Suprapubic skin (tissue), 4 donors: ENCODE data around the gene FMNL2. TPM values are rescaled to one million over a fixed set of nuclear protein-coding genes. Genes with fewer than 3 reads are reported as not detected.

Source experiments
- DNase-seq, 2 donors: peaks; one replicate each; pipeline ENCODE4 v3.0.0-alpha.2; 2019; ENCODE audit warnings: low spot score in 2 of 2
- H3K27ac ChIP-seq: fragments of 200-600 bp; sonication (generic); one replicate; pipeline ENCODE4 v1.5.1; 2019
- H3K27me3 ChIP-seq: fragments of 200-600 bp; sonication (generic); one replicate; pipeline ENCODE4 v1.5.1; 2019
- H3K36me3 ChIP-seq: fragments of 200-600 bp; sonication (generic); one replicate; pipeline ENCODE4 v1.5.1; 2019
- H3K4me1 ChIP-seq: fragments of 200-600 bp; sonication (generic); one replicate; pipeline ENCODE4 v1.5.1; 2019
- H3K4me3 ChIP-seq: fragments of 200-600 bp; sonication (generic); one replicate; pipeline ENCODE4 v1.5.1; 2019; ENCODE audit warnings: mild to moderate bottlenecking
- H3K9me3 ChIP-seq: fragments of 200-600 bp; sonication (generic); one replicate; pipeline ENCODE4 v1.5.1; 2019
- EP300 ChIP-seq: sonication (generic); formaldehyde crosslinking; IDR thresholded peaks from one replicate; pipeline ENCODE4 v1.6.1; 2017; ENCODE audit warnings: antibody characterized with exemption
- POLR2A ChIP-seq, 2 donors: fragments of 450-650 bp; IDR thresholded peaks; one replicate each; pipeline ENCODE4 v1.6.1; 2017; ENCODE audit warnings: antibody characterized with exemption in 2 of 2, mild to moderate bottlenecking in 2 of 2, moderate library complexity in 2 of 2
- POLR2AphosphoS5 ChIP-seq, 3 donors: sonication (generic); formaldehyde crosslinking; IDR thresholded peaks; one replicate each; pipeline ENCODE4 v1.6.1; 2017; ENCODE audit warnings: antibody characterized with exemption in 3 of 3
- WGBS: methylation state at CpG from one replicate; pipeline ENCODE4 v1.1.5; 2018; 5-methylcytosine and 5-hydroxymethylcytosine counted together
- total RNA-seq, 4 donors: library from RNA; depleted of rRNA; stranded (reverse); fragments of >200 nt; gene quantifications; one replicate each; pipeline ENCODE4 v1.1.0, GENCODE V29; 2016
- TF ChIP-seq, protein P1 (sequence below), 2 donors: fragments of 200-600 bp in 1 of 2; fragments of 450-650 bp in 1 of 2; sonication (generic) in 1 of 2; IDR thresholded peaks; one replicate each; pipeline ENCODE4 v1.5.1; 2016 to 2019; ENCODE audit warnings: antibody characterized with exemption in 2 of 2, mild to moderate bottlenecking in 1 of 2, moderate library complexity in 1 of 2

Gene FMNL2
- total RNA-seq, 4 donors from 2014 or later, result 15.4 to 18.1 (median 16.0) TPM

GRCh38 chr2:152655880-152656279 is 320.9 kb downstream of the FMNL2 start:
- H3K27me3 ChIP-seq, result no peaks in the 10 kb centered on the region
- peaks cover 76% of the 10 kb centered on the region for H3K36me3 ChIP-seq
- H3K4me3 ChIP-seq, result no peak overlapping the region
- TF ChIP-seq POLR2AphosphoS5 (IDR thresholded peaks at IDR 0.05) (no peak), EP300 (no peak), POLR2A (IDR thresholded peaks at IDR 0.05) (no peak)
- TF ChIP-seq, protein P1, sequence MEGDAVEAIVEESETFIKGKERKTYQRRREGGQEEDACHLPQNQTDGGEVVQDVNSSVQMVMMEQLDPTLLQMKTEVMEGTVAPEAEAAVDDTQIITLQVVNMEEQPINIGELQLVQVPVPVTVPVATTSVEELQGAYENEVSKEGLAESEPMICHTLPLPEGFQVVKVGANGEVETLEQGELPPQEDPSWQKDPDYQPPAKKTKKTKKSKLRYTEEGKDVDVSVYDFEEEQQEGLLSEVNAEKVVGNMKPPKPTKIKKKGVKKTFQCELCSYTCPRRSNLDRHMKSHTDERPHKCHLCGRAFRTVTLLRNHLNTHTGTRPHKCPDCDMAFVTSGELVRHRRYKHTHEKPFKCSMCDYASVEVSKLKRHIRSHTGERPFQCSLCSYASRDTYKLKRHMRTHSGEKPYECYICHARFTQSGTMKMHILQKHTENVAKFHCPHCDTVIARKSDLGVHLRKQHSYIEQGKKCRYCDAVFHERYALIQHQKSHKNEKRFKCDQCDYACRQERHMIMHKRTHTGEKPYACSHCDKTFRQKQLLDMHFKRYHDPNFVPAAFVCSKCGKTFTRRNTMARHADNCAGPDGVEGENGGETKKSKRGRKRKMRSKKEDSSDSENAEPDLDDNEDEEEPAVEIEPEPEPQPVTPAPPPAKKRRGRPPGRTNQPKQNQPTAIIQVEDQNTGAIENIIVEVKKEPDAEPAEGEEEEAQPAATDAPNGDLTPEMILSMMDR (IDR thresholded peaks at IDR 0.05), result no peak
- no peak for DNase-seq
- no peak overlapping the region for H3K27ac ChIP-seq
- H3K4me1 ChIP-seq, result no peaks in the 10 kb centered on the region
- no peaks in the 10 kb centered on the region for H3K9me3 ChIP-seq
- WGBS, result 80% methylated on average over 1 of the region's 1 CpG

DNA sequence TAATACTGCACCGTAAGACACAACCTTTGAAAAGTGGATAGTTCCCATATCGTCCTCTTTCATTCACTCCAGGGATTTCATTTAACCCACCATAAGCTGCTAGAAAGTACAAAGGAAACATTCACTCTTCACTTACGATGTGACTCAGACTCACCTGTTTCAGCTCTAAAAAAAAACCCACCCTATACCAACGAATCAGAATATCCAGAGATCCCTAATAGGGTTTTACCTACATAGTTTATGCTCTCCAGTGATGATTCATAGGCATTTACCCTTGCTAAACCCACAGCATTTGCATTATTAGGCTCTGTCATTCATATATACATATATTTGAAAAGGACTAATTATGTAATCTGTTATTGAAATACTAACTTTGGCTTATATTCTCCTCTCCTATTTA is 322.1 kb downstream of the FMNL2 start:
- peaks cover 87% of the 10 kb centered on the region for H3K36me3 ChIP-seq
- DNase-seq, result no peak
- 77% methylated on average over 4 of the region's 4 CpGs for WGBS
- no peaks in the 10 kb centered on the region for H3K4me1 ChIP-seq
- H3K27me3 ChIP-seq, result no peaks in the 10 kb centered on the region
- no peaks in the 10 kb centered on the region for H3K9me3 ChIP-seq
- H3K4me3 ChIP-seq, result no peak overlapping the region
- H3K27ac ChIP-seq, result no peak overlapping the region
- TF ChIP-seq POLR2AphosphoS5 (IDR thresholded peaks at IDR 0.05) (no peak), POLR2A (IDR thresholded peaks at IDR 0.05) (no peak), EP300 (no peak)
- TF ChIP-seq, protein P1 (IDR thresholded peaks at IDR 0.05), result no peak

DNA sequence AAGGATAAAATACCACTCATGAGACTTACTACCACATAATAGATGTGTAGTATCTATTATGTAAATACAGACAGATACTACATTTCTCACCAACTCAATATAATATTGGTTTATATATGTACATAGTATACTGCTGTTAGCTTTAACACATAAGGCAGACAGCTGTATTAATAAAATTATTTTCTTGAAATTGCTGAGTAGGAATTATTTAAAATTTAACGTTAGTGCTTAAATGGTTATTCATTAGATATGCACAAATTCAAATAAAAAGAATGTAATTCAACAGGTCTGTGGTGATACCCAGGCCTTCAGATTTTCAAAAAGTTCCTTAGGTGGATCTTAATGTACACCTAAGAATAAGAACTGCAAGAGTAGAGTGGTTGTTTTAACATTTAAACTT is 323.2 kb downstream of the FMNL2 start:
- Histone ChIP-seq H3K4me3 (no peak overlapping the region), H3K9me3 (no peaks in the 10 kb centered on the region), H3K27ac (no peak overlapping the region), H3K27me3 (no peaks in the 10 kb centered on the region), H3K4me1 (no peaks in the 10 kb centered on the region), H3K36me3 (peaks cover 96% of the 10 kb centered on the region)
- DNase-seq, result no peak
- WGBS, result 74% methylated on average over 1 of the region's 1 CpG
- TF ChIP-seq POLR2A (IDR thresholded peaks at IDR 0.05), result no peak

GRCh38 chr2:152661076-152661475 is 326.1 kb downstream of the FMNL2 start:
- WGBS, result 95% methylated on average over 4 of the region's 4 CpGs
- Histone ChIP-seq H3K27ac (no peak overlapping the region), H3K36me3 (peaks cover 98% of the 10 kb centered on the region)

GRCh38 chr2:152664725-152665124 is 329.8 kb downstream of the FMNL2 start:
- no peaks in the 10 kb centered on the region for H3K9me3 ChIP-seq
- H3K27ac ChIP-seq, result no peak overlapping the region
- no peak for TF ChIP-seq EP300
- no peak for TF ChIP-seq POLR2A (IDR thresholded peaks at IDR 0.05)
- no peak for TF ChIP-seq POLR2AphosphoS5 (IDR thresholded peaks at IDR 0.05)
- TF ChIP-seq, protein P1 (IDR thresholded peaks at IDR 0.05), result no peak
- no peaks in the 10 kb centered on the region for H3K4me1 ChIP-seq
- 86% methylated on average over 7 of the region's 7 CpGs for WGBS
- H3K27me3 ChIP-seq, result no peaks in the 10 kb centered on the region
- H3K36me3 ChIP-seq, result peaks cover 95% of the 10 kb centered on the region
- H3K4me3 ChIP-seq, result no peak overlapping the region
- no peak for DNase-seq

More at GRCh38 chr2:152661076-152661475, 326.1 kb downstream of the FMNL2 start:
- TF ChIP-seq, protein P1 (IDR thresholded peaks at IDR 0.05), result no peak
- no peak for TF ChIP-seq POLR2AphosphoS5 (IDR thresholded peaks at IDR 0.05)
- no peak for TF ChIP-seq EP300
- no peak for TF ChIP-seq POLR2A (IDR thresholded peaks at IDR 0.05)
- Histone ChIP-seq H3K9me3 (no peaks in the 10 kb centered on the region), H3K4me1 (no peaks in the 10 kb centered on the region), H3K4me3 (no peak overlapping the region), H3K27me3 (no peaks in the 10 kb centered on the region)
- no peak for DNase-seq

DNA sequence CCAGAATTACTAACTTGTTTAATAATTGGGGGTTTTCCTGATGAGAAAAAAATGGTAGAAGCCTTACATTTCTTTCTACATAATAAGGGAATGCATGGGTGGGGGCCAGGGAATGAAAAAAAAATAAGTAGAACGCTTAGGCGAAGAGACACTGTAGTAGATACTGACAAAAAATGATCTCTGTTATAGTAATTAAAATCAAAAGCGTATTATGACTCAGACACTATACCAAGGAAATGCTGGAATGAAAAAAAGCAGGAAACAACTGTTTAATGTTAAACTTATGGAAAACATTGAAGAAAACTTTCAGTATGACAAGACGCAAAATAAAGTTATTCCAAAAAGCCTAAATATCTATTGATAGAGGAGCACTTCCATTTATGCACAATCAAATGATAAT is 339.4 kb downstream of the FMNL2 start:
- Histone ChIP-seq H3K27me3 (no peaks in the 10 kb centered on the region), H3K4me1 (no peaks in the 10 kb centered on the region), H3K36me3 (peaks cover 91% of the 10 kb centered on the region), H3K9me3 (no peaks in the 10 kb centered on the region), H3K27ac (no peak overlapping the region), H3K4me3 (no peak overlapping the region)
- TF ChIP-seq POLR2A (IDR thresholded peaks at IDR 0.05), result no peak
- TF ChIP-seq EP300, result no peak
- TF ChIP-seq POLR2AphosphoS5 (IDR thresholded peaks at IDR 0.05), result no peak
- TF ChIP-seq, protein P1 (IDR thresholded peaks at IDR 0.05), result no peak
- WGBS, result 92% methylated on average over 4 of the region's 4 CpGs
- DNase-seq, result no peak
